HEK293 (cell line): ENCODE results near the gene CFAP299.

Experiments
- CTCF ChIA-PET: fragments of 350-600 bp; formaldehyde crosslinking; extraction: SDS; loops from one replicate; lab custom pipeline; 2021; ENCODE audit warnings: antibody characterized with exemption; lab: Yijun Ruan, JAX
- POLR2A ChIA-PET: fragments of 300-600 bp; formaldehyde crosslinking; extraction: SDS; loops from one replicate; lab custom pipeline; 2020; ENCODE audit warnings: antibody characterized with exemption, inconsistent platforms; lab: Yijun Ruan, JAX
- H3K27ac ChIP-seq: fragments of 200-500 bp; sonication (Bioruptor generic); 2 replicates; pipeline ENCODE4 v1.5.1; 2014; ENCODE audit warnings: low read depth, low read length, control low read depth, inconsistent platforms; ENCODE audit errors: extremely low read depth
- H3K36me3 ChIP-seq, 2 experiments: fragments of 200-500 bp in 1 of 2; sonication (Bioruptor generic) in 1 of 2; 1 replicate in 1 of 2; 2 replicates in 1 of 2; pipeline ENCODE4 v1.5.1; 2014 to 2017; ENCODE audit warnings: inconsistent platforms in 2 of 2, low read length in 2 of 2; ENCODE audit not compliant: control insufficient read depth in 2 of 2, insufficient read depth in 1 of 2
- H3K4me1 ChIP-seq: fragments of 200-500 bp; sonication (Bioruptor generic); 2 replicates; pipeline ENCODE4 v1.5.1; 2014; ENCODE audit warnings: mild to moderate bottlenecking, low read length, inconsistent platforms; ENCODE audit not compliant: control insufficient read depth, insufficient read depth
- H3K4me3 ChIP-seq: 2 replicates; pipeline ENCODE4 v1.5.1; 2011; ENCODE audit warnings: low read depth, mild to moderate bottlenecking, control low read depth, low read length, moderate library complexity
- H3K9me3 ChIP-seq: fragments of 200-500 bp; sonication (Bioruptor generic); 2 replicates; pipeline ENCODE4 v1.5.1; 2014; ENCODE audit warnings: low read depth, low read length, inconsistent platforms; ENCODE audit not compliant: control insufficient read depth, insufficient read depth
- BCL6B ChIP-seq: fragments of 450-650 bp; formaldehyde crosslinking; IDR thresholded peaks from 2 replicates; pipeline ENCODE4 v1.5.1; 2017; ENCODE audit warnings: missing biosample characterization, missing genetic modification characterization
- FEZF1 ChIP-seq: fragments of 450-650 bp; formaldehyde crosslinking; IDR thresholded peaks from 2 replicates; pipeline ENCODE4 v1.5.1; 2016; ENCODE audit warnings: missing biosample characterization, missing genetic modification characterization
- IKZF3 ChIP-seq: fragments of 450-650 bp; IDR thresholded peaks from 2 replicates; pipeline ENCODE4 v1.5.0; 2018; ENCODE audit warnings: missing biosample characterization, mild to moderate bottlenecking, missing genetic modification characterization, moderate library complexity
- KLF7 ChIP-seq: fragments of 450-650 bp; formaldehyde crosslinking; IDR thresholded peaks from 2 replicates; pipeline ENCODE4 v1.5.1; 2016; ENCODE audit warnings: missing biosample characterization, missing genetic modification characterization, borderline replicate concordance
- OVOL3 ChIP-seq: fragments of 450-650 bp; formaldehyde crosslinking; IDR thresholded peaks from 2 replicates; pipeline ENCODE4 v1.5.1; 2016; ENCODE audit warnings: missing biosample characterization, missing genetic modification characterization
- PRDM4 ChIP-seq: fragments of 450-650 bp; formaldehyde crosslinking; IDR thresholded peaks from 2 replicates; pipeline ENCODE4 v1.5.1; 2017; ENCODE audit warnings: missing biosample characterization, missing genetic modification characterization
- PRDM6 ChIP-seq: fragments of 450-650 bp; formaldehyde crosslinking; IDR thresholded peaks from 2 replicates; pipeline ENCODE4 v1.5.1; 2017; ENCODE audit warnings: missing biosample characterization, missing genetic modification characterization
- TCF7L2 ChIP-seq: IDR thresholded peaks from 2 replicates; pipeline ENCODE4 v1.6.1; 2011; ENCODE audit warnings: low read depth, mild to moderate bottlenecking, inconsistent platforms, low read length, moderate library complexity, borderline replicate concordance
- WT1 ChIP-seq: fragments of 450-650 bp; formaldehyde crosslinking; IDR thresholded peaks from 2 replicates; pipeline ENCODE4 v1.5.1; 2016; ENCODE audit warnings: missing biosample characterization, missing genetic modification characterization
- YY1 ChIP-seq: fragments of 450-650 bp; formaldehyde crosslinking; IDR thresholded peaks from 2 replicates; pipeline ENCODE4 v1.5.1; 2018; ENCODE audit warnings: missing biosample characterization, missing genetic modification characterization
- ZBTB44 ChIP-seq: fragments of 450-650 bp; IDR thresholded peaks from 2 replicates; pipeline ENCODE4 v1.5.1; 2018; ENCODE audit warnings: missing biosample characterization, mild to moderate bottlenecking, missing genetic modification characterization
- ZFHX2 ChIP-seq: fragments of 450-650 bp; formaldehyde crosslinking; conservative IDR thresholded peaks from 2 replicates; pipeline ENCODE4 v1.5.1; 2016; ENCODE audit warnings: missing biosample characterization, missing genetic modification characterization
- ZNF157 ChIP-seq: fragments of 450-650 bp; formaldehyde crosslinking; IDR thresholded peaks from 2 replicates; pipeline ENCODE4 v1.5.1; 2016; ENCODE audit warnings: missing biosample characterization, missing genetic modification characterization
- ZNF16 ChIP-seq: fragments of 450-650 bp; formaldehyde crosslinking; IDR thresholded peaks from 2 replicates; pipeline ENCODE4 v1.5.1; 2016; ENCODE audit warnings: low read depth, missing biosample characterization, missing genetic modification characterization
- ZNF354C ChIP-seq: fragments of 450-650 bp; formaldehyde crosslinking; IDR thresholded peaks from 2 replicates; pipeline ENCODE4 v1.5.1; 2016; ENCODE audit warnings: missing biosample characterization, missing genetic modification characterization, low read depth, borderline replicate concordance
- ZNF658 ChIP-seq: fragments of 450-650 bp; formaldehyde crosslinking; IDR thresholded peaks from 2 replicates; pipeline ENCODE4; 2016; ENCODE audit warnings: missing biosample characterization, missing genetic modification characterization
- ZNF701 ChIP-seq: fragments of 450-650 bp; formaldehyde crosslinking; IDR thresholded peaks from 2 replicates; pipeline ENCODE4 v1.5.1; 2016; ENCODE audit warnings: missing biosample characterization, missing genetic modification characterization
- ZNF830 ChIP-seq: fragments of 450-650 bp; IDR thresholded peaks from 2 replicates; pipeline ENCODE4 v1.5.0; 2018; ENCODE audit warnings: missing biosample characterization, missing genetic modification characterization, low read depth, mild to moderate bottlenecking, moderate library complexity
- ZNF843 ChIP-seq: fragments of 450-650 bp; formaldehyde crosslinking; IDR thresholded peaks from 2 replicates; pipeline ENCODE4 v1.5.1; 2016; ENCODE audit warnings: missing biosample characterization, missing genetic modification characterization
- TF ChIP-seq, protein P1 (sequence below): fragments of 450-650 bp; formaldehyde crosslinking; IDR thresholded peaks from 2 replicates; pipeline ENCODE4 v1.5.1; 2016; ENCODE audit warnings: missing biosample characterization, missing genetic modification characterization
- TF ChIP-seq, protein P2 (sequence below): fragments of 450-650 bp; formaldehyde crosslinking; IDR thresholded peaks from 2 replicates; pipeline ENCODE4 v1.5.1; 2016; ENCODE audit warnings: missing biosample characterization, missing genetic modification characterization

The CFAP299 gene

DNA sequence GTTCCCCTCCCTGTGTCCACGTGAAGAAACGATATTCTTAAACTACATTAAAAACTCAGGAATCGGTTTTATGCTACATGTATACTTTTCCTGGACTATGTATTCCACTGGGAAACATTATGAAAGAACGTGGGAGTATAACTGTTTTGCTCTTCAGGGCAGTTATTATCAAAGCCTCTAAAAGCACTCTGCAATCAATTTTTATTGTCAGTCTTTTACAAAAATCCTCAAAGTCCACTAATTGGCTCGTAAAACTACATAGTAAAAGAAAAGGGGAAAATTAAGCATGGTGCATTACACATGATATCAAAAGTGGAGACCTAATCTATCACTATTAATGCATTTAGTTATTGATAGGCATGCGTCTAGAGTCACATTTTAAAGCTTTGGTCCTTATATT, 11.4 kb upstream of the CFAP299 start:
- Histone ChIP-seq H3K27ac (no peak overlapping the region), H3K4me3 (no peak overlapping the region), H3K4me1 (no peaks in the 10 kb centered on the region), H3K9me3 (no peaks in the 10 kb centered on the region), H3K36me3 (no peaks in the 10 kb centered on the region)
- POLR2A ChIA-PET, result no interaction called here
- TF ChIP-seq OVOL3 (tag by site-specific recombination), result peak; percentile 57; the same call in 1 of the 2 replicates
- TF ChIP-seq BCL6B, result peak; percentile 30; the same call in 1 of the 2 replicates
- peak; percentile 53; the same call in 1 of the 2 replicates for TF ChIP-seq TCF7L2
- TF ChIP-seq ZNF157 (tag by site-specific recombination), result no peak
- TF ChIP-seq ZBTB44 (tag by site-specific recombination), result 0 out of 2 replicates have a peak, but pooled peaks have one; percentile 30
- peak; percentile 79 for TF ChIP-seq PRDM6 (tag by site-specific recombination)
- 0 out of 2 replicates have a peak, but pooled peaks have one; percentile 17 for TF ChIP-seq ZFHX2 (tag by site-specific recombination)
- TF ChIP-seq ZNF830, result no peak
- peak; percentile 37; the same call in 1 of the 2 replicates for TF ChIP-seq FEZF1 (tag by site-specific recombination)
- TF ChIP-seq ZNF843 (tag by site-specific recombination), result peak; percentile 67
- no peak for TF ChIP-seq IKZF3 (tag by site-specific recombination)
- no peak for TF ChIP-seq ZNF658 (tag by site-specific recombination)
- TF ChIP-seq PRDM4, result peak; percentile 47; the same call in 1 of the 2 replicates
- TF ChIP-seq WT1 (tag by site-specific recombination), result peak; percentile 81
- TF ChIP-seq, protein P1, sequence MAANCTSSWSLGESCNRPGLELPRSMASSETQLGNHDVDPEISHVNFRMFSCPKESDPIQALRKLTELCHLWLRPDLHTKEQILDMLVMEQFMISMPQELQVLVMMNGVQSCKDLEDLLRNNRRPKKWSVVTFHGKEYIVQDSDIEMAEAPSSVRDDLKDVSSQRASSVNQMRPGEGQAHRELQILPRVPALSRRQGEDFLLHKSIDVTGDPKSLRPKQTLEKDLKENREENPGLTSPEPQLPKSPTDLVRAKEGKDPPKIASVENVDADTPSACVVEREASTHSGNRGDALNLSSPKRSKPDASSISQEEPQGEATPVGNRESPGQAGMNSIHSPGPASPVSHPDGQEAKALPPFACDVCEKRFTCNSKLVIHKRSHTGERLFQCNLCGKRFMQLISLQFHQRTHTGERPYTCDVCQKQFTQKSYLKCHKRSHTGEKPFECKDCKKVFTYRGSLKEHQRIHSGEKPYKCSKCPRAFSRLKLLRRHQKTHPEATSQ (tag by site-specific recombination), result no peak
- CTCF ChIA-PET, result interaction anchor here (1.9 kb wide), 1 partner anchor 11 kb away, joined by 12 read pairs; the partner anchor contains the start of gene CFAP299

DNA sequence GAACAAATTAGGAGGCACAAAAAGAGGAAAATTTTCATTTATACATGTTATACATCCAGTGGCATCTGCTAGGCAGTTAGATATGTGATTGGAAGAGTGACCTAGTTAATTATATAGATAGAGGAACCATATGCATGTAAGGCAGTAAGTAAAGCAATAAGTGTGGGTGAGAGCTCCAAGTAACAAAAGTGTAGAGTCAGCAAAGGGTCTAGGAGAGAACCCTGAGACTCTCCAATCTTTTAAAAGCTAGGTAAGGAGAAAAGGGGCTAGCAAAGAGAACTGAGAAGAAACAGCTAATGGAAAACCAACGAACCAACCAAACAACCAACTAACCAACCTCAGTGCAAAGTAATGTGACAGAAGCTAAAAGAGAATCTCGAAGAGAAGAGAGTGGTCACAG, 3.8 kb upstream of the CFAP299 start:
- POLR2A ChIA-PET, result no interaction called here
- no peak for TF ChIP-seq ZNF354C (tag by site-specific recombination)
- no peak for TF ChIP-seq ZNF701 (tag by site-specific recombination)
- TF ChIP-seq ZNF16, result no peak
- no peak for TF ChIP-seq YY1 (tag by site-specific recombination)
- no peak for TF ChIP-seq FEZF1 (tag by site-specific recombination)
- TF ChIP-seq KLF7, result no peak
- TF ChIP-seq, protein P2, sequence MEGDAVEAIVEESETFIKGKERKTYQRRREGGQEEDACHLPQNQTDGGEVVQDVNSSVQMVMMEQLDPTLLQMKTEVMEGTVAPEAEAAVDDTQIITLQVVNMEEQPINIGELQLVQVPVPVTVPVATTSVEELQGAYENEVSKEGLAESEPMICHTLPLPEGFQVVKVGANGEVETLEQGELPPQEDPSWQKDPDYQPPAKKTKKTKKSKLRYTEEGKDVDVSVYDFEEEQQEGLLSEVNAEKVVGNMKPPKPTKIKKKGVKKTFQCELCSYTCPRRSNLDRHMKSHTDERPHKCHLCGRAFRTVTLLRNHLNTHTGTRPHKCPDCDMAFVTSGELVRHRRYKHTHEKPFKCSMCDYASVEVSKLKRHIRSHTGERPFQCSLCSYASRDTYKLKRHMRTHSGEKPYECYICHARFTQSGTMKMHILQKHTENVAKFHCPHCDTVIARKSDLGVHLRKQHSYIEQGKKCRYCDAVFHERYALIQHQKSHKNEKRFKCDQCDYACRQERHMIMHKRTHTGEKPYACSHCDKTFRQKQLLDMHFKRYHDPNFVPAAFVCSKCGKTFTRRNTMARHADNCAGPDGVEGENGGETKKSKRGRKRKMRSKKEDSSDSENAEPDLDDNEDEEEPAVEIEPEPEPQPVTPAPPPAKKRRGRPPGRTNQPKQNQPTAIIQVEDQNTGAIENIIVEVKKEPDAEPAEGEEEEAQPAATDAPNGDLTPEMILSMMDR (tag by site-specific recombination), result no peak
- TF ChIP-seq, all 188 proteins: peak for 0
- Histone ChIP-seq H3K36me3 (no peaks in the 10 kb centered on the region), H3K9me3 (no peaks in the 10 kb centered on the region), H3K4me1 (no peaks in the 10 kb centered on the region), H3K4me3 (no peak overlapping the region), H3K27ac (no peak overlapping the region)
- CTCF ChIA-PET, result no interaction called here
